Gastroesophageal sphincter (tissue), 4 donors: Measurements from ENCODE around the gene C1QTNF1. TPM values are rescaled to one million over a fixed set of nuclear protein-coding genes. Genes with fewer than 3 reads are reported as not detected.
A peak's percentile ranks its signal among the peaks of the same experiment; 100 is the strongest.

Experiments used
- ATAC-seq: fragments of 150-250 bp; one replicate; pipeline ENCODE4 v1.9.1; 2016; ENCODE audit warnings: mild to moderate bottlenecking, moderate library complexity
- H3K27ac ChIP-seq, 4 donors: fragments of 200-600 bp; sonication (generic) in 3 of 4; 1 replicate in 3 of 4; 2 replicates in 1 of 4; pipeline ENCODE4 v1.5.1; 2016 to 2019
- H3K27me3 ChIP-seq: fragments of 200-600 bp; sonication (generic); one replicate; pipeline ENCODE4 v1.5.1; 2019
- H3K36me3 ChIP-seq, 2 donors: fragments of 200-600 bp; sonication (generic); one replicate each; pipeline ENCODE4 v1.5.1; 2019; ENCODE audit warnings: control low read depth in 1 of 2
- H3K4me1 ChIP-seq, 3 donors: fragments of 200-600 bp; sonication (generic); 1 replicate in 2 of 3; 2 replicates in 1 of 3; pipeline ENCODE4 v1.5.1; 2016 to 2019; ENCODE audit warnings: control low read depth in 2 of 3
- H3K4me3 ChIP-seq, 2 donors: fragments of 200-600 bp; sonication (generic); one replicate each; pipeline ENCODE4 v1.5.1; 2019; ENCODE audit warnings: mild to moderate bottlenecking in 1 of 2, moderate library complexity in 1 of 2
- H3K9me3 ChIP-seq, 3 donors: fragments of 200-600 bp; sonication (generic); one replicate each; pipeline ENCODE4 v1.5.1; 2017 to 2019; ENCODE audit warnings: control low read depth in 2 of 3
- CTCF ChIP-seq, 4 experiments: fragments of 200-600 bp in 2 of 4; fragments of 450-650 bp in 2 of 4; sonication (generic) in 1 of 4; IDR thresholded peaks; one replicate each; pipeline ENCODE4 v1.5.1; 2017 to 2019; ENCODE audit warnings: antibody characterized with exemption in 4 of 4, mild to moderate bottlenecking in 2 of 4, moderate library complexity in 2 of 4
- EP300 ChIP-seq: sonication (generic); formaldehyde crosslinking; IDR thresholded peaks from one replicate; pipeline ENCODE4 v1.6.1; 2017; ENCODE audit warnings: antibody characterized with exemption, mild to moderate bottlenecking
- POLR2A ChIP-seq, 2 donors: fragments of 450-650 bp; IDR thresholded peaks; one replicate each; pipeline ENCODE4 v1.6.1; 2017; ENCODE audit warnings: antibody characterized with exemption in 2 of 2, mild to moderate bottlenecking in 2 of 2, moderate library complexity in 1 of 2
- POLR2AphosphoS5 ChIP-seq: sonication (generic); formaldehyde crosslinking; IDR thresholded peaks from one replicate; pipeline ENCODE4 v1.6.1; 2017; ENCODE audit warnings: antibody characterized with exemption
- WGBS, 2 donors: methylation state at CpG; one replicate each; pipeline ENCODE4 v1.1.5; 2018; ENCODE audit warnings: low coverage in 1 of 2; 5-methylcytosine and 5-hydroxymethylcytosine counted together
- total RNA-seq, 4 donors: library from RNA; depleted of rRNA; stranded (reverse); fragments of >200 nt; gene quantifications; one replicate each; pipeline ENCODE4 v1.1.0, GENCODE V29; 2016

Gene C1QTNF1
- total RNA-seq, 4 donors from 2014 or later = 50.8 to 76.5 (median 72.3) TPM

- WGBS, 2 donors = 82% methylated on average over 4 of the region's 31 CpGs; no CpG with 5 or more reads in 1 of the 2 donors
- H3K27me3 ChIP-seq = peaks cover 52% of the 10 kb centered on the region
- no peak for TF ChIP-seq EP300
- TF ChIP-seq POLR2AphosphoS5 = peak; percentile 4
- TF ChIP-seq CTCF (IDR thresholded peaks at IDR 0.05) = no peak
- no peak overlapping the region for H3K4me3 ChIP-seq
- H3K36me3 ChIP-seq = peaks cover 0 to 32% of the 10 kb centered on the region in 2 donors
- peaks cover 0 to 12% (median 0%) of the 10 kb centered on the region in 3 donors for H3K4me1 ChIP-seq
- H3K9me3 ChIP-seq = no peaks in the 10 kb centered on the region
- no peak overlapping the region for H3K27ac ChIP-seq
- ATAC-seq = no peak
These were observed 65.9 kb downstream of the C1QTNF1 start for GRCh38 chr17:79089720-79090442.

DNA sequence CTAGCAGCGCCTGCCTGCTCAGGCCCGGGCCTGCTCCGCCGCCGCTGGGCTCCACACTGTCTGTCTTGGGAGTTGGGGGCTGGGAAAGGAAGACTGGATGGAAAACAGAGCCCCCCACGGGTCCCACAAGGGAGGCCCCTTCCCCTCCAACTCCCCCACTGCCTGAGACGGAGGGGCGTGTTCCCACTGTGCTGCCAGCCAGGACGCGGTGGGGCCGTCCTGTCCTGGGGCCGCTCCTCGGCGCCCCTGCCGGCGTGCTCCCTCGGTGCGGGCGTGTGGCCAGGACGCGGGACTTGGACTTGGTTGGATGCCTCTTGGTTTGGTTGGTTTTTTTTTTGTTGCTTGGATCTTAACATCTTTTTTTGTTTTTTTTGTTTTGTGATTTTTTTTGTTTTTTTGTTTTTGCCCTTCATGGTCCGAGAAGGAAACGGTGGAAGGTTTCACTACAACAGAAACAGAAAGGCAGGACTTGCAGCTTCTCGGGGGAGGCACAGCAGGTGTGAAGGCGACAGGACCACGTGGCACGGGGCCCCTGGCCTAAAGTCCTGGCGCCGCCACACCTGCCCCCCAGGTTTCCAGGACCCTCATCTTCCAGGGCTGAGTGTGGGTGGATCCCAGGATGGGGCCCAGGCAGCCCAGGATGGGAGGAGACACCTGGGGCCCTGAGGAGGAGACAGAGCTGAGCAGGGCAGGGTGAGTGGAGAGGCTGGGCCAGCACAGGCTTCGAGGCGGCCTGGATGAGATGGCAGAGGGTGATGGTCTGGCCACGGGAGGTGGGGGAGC lies 66.7 kb downstream of the C1QTNF1 start:
- H3K27ac ChIP-seq = no peak overlapping the region
- H3K4me1 ChIP-seq = peaks cover 0 to 12% (median 0%) of the 10 kb centered on the region in 3 donors
- H3K9me3 ChIP-seq = no peaks in the 10 kb centered on the region
- peak overlapping the region in 1 of 2 donors; percentile 1 for H3K4me3 ChIP-seq
- no peak for ATAC-seq
- peaks cover 0 to 24% of the 10 kb centered on the region in 2 donors for H3K36me3 ChIP-seq
- TF ChIP-seq POLR2A (IDR thresholded peaks at IDR 0.05) (no peak), EP300 (no peak), CTCF (IDR thresholded peaks at IDR 0.05) (peak in 1 of 4 experiments; percentile 34), POLR2AphosphoS5 (no peak)
- peaks cover 60% of the 10 kb centered on the region for H3K27me3 ChIP-seq
- 20% methylated on average over 10 of the region's 32 CpGs; no CpG with 5 or more reads in 1 of the 2 donors for WGBS, 2 donors

- H3K27me3 ChIP-seq = peaks cover 66% of the 10 kb centered on the region
These were observed 67.3 kb downstream of the C1QTNF1 start for GRCh38 chr17:79091226-79091670.

DNA sequence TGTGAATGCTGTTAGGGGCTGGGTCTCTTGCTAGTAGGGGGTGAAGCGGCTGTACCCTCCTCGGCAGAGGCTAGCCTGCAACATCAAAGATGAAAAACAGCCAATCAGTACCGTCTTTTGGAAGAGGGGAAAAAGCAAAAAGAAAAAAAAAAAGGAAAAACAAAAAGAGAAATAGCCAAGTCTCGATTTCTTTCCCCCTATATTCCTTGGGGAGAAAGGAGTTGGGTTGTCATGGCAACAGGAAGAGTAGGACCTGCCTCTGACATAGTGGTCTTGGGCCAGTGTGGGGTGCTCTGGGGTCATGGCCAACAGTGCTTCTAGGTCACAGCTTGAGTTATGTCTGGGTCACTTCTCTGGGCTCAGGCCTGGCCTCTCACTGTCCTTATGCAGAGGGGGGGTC lies 68.6 kb downstream of the C1QTNF1 start:
- Histone ChIP-seq H3K4me1 (peaks cover 0 to 18% (median 0%) of the 10 kb centered on the region in 3 donors), H3K36me3 (peaks cover 0 to 6% of the 10 kb centered on the region in 2 donors), H3K4me3 (no peak overlapping the region), H3K9me3 (no peaks in the 10 kb centered on the region), H3K27me3 (peaks cover 79% of the 10 kb centered on the region), H3K27ac (no peak overlapping the region)
- no peak for TF ChIP-seq POLR2A (IDR thresholded peaks at IDR 0.05)
- no peak for TF ChIP-seq EP300
- no peak for TF ChIP-seq CTCF (IDR thresholded peaks at IDR 0.05)
- no peak for TF ChIP-seq POLR2AphosphoS5
- WGBS, 2 donors = 67% methylated on average over 4 of the region's 4 CpGs; no CpG with 5 or more reads in 1 of the 2 donors
- ATAC-seq = no peak

More at GRCh38 chr17:79091226-79091670, 67.3 kb downstream of the C1QTNF1 start:
- Histone ChIP-seq H3K36me3 (peaks cover 0 to 18% of the 10 kb centered on the region in 2 donors), H3K9me3 (no peaks in the 10 kb centered on the region), H3K27ac (no peak overlapping the region), H3K4me1 (peaks cover 0 to 12% (median 0%) of the 10 kb centered on the region in 3 donors), H3K4me3 (no peak overlapping the region)
- TF ChIP-seq CTCF (IDR thresholded peaks at IDR 0.05) (no peak), EP300 (no peak), POLR2AphosphoS5 (no peak), POLR2A (IDR thresholded peaks at IDR 0.05) (no peak)
- no peak for ATAC-seq
- WGBS, 2 donors = no CpG with 5 or more reads among the region's 10 CpGs
